ENCODE measurements around the gene SLC9A6.
A peak's percentile ranks its signal among the peaks of the same experiment; 100 is the strongest.
"Not testable (repeated sequence)": the region's sequence is repeated elsewhere in the genome, so short reads cannot be mapped to it uniquely, and the experiment has no call there.

Gene SLC9A6

DNA sequence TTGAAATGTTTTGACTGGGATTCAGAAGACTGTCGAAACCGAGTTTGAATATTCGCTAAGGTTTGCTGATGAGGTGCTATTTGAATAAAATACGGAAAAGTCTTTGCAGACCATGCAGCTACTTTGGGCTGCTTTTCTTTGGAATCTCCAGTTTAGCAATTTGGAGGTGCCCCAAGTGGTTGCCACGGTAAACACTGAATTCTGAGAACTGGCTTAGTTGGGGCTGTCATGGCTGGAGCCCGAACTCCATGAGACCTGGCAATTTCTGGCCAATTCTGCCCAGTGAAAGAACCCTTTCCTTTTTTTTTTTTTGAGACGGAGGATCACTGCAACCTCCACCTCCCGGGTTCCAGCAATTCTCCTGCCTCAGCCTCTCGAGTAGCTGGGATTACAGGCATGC lies 65.6 kb downstream of the SLC9A6 start:
- in situ Hi-C loops (cut with HindIII; ENCODE audit: low pct_ligation_motif_present, low pct_unique_long_range_greater_than_20kb, low sequenced_read_pairs); DNase-seq: not testable (repeated sequence)

DNA sequence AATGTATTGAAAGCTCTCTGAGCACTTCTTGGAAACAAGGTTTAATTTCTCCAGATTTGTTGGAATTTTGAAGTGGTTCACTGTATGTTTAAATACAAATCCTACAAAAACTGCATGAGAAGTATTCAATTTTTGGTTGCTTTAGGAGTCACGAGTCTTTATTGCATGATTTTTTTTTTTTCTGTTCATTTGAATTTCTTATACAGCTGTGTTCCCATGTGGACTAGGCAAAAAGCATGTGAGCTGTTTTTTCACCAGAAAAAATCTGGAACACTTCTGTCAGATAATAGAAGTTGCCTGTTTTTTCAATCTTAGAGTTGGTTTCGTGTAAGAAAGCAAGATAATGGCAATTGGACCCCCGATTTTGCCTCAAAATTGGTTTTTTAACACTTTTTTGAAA lies 66.4 kb downstream of the SLC9A6 start:
- in situ Hi-C loops (cut with HindIII; ENCODE audit: low pct_ligation_motif_present, low pct_unique_long_range_greater_than_20kb, low sequenced_read_pairs) = no loop called here
- DNase-seq = no peak

DNA sequence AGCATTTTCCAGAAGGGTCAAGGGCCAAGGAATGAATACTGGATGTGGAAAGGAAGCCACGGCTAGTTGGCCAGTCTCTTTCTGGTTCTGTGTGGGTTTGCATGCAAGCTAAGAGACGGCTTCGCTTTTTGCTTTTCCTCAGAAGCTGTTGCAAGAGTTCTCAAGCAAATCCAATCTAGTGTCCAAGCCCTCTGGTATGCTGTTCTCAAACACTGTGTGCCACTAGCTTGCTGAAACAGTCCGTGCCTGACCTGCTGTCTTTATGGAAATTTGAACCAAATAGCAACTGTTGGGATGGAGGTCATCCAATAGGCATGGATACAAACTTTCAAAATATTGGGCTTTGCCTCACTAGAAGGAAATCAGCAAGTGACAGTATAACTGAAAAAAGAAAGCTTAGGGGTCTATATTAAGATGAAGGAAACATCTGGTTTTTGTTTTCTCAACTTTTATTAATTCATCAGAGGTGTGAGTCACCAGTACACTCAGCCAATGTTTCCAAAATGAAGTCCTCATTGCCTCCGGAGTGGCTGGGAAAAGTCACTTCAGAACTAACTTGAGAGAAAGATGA lies 70.5 kb downstream of the SLC9A6 start:
- no peak for DNase-seq
- in situ Hi-C loops (cut with HindIII; ENCODE audit: low pct_ligation_motif_present, low pct_unique_long_range_greater_than_20kb, low sequenced_read_pairs) = no loop called here

DNA sequence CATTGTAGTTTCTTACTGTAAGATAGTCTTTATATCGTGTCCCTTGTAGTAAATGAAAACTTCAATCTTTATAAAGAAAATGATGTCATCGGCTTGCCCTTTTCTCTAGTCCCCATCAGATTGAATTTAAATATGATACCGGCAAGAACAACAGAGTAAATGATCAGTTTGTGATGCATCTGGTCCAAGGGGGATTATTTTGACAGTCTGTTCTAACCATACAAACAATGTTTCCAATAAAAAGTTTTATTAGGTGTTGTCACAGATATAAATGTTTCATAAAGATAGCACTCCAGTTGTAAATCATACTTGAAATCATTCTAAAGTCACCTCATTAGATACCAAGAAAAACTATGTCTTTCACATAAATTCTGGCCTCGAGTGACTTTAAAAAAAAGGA lies 72.3 kb downstream of the SLC9A6 start:
- in situ Hi-C loops (cut with HindIII; ENCODE audit: low pct_ligation_motif_present, low pct_unique_long_range_greater_than_20kb, low sequenced_read_pairs) = no loop called here
- DNase-seq = no peak

DNA sequence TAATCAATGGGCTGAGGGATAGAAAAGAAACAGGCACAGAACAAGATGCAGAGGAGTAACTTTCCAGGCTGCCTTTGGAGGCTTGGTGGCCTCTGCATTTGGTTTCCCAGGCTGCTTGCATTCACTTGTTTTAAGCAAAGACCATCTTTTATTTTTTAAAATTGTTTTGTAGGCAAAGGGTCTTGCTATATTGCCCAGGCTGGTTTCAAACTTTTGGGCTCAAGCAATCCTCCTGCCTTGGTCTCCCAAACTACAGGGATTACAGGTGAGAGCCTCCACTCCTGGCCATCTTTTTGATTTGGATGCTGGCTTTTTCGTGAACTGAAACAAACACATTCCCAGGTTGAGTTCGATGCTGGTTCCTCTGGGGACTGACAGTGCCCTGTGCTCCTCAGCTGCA lies 74.1 kb downstream of the SLC9A6 start:
- no peak for DNase-seq
- in situ Hi-C loops (cut with HindIII; ENCODE audit: low pct_ligation_motif_present, low pct_unique_long_range_greater_than_20kb, low sequenced_read_pairs) = no loop called here

DNA sequence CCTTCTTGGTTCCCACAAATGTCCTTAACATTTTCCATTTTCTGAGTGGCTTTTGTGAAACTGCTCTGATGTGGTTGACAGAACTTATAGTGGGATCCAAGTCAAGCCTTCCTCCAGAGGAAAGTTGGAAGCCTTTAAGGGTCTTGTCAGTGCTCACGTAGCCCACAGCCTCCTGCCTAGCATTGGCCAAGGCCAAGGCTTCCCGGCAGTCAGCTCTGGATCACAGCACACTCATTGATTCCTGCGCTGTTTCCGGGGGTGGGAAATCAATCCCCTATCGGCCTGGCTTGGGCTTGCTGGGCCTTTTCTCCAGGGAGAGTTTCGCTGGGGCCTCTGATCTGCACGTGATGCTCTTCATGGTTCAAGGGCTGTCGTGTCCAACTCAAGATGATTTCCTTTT lies 76.1 kb downstream of the SLC9A6 start:
- DNase-seq = no peak
- in situ Hi-C loops (cut with HindIII; ENCODE audit: low pct_ligation_motif_present, low pct_unique_long_range_greater_than_20kb, low sequenced_read_pairs) = no loop called here

DNA sequence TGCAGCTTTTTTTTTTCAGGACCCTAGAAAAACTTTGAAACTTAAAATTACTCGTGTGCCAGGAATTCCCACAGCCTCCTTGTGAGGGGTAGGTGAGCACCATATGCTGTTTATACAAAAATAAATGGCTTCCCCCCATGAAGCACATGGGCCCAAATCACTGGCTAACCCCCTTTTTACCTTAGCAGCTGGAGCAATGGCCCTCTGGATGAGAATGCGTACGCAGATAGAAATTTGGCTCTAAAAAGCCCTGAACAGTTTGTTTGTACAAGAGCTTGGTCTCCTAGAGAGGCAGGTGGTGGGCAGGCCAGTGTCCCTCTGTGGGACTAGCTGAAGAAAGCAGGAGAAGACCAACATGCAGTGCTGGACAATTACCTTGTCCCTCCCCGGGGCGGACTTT lies 76.5 kb downstream of the SLC9A6 start:
- no peak for DNase-seq

DNA sequence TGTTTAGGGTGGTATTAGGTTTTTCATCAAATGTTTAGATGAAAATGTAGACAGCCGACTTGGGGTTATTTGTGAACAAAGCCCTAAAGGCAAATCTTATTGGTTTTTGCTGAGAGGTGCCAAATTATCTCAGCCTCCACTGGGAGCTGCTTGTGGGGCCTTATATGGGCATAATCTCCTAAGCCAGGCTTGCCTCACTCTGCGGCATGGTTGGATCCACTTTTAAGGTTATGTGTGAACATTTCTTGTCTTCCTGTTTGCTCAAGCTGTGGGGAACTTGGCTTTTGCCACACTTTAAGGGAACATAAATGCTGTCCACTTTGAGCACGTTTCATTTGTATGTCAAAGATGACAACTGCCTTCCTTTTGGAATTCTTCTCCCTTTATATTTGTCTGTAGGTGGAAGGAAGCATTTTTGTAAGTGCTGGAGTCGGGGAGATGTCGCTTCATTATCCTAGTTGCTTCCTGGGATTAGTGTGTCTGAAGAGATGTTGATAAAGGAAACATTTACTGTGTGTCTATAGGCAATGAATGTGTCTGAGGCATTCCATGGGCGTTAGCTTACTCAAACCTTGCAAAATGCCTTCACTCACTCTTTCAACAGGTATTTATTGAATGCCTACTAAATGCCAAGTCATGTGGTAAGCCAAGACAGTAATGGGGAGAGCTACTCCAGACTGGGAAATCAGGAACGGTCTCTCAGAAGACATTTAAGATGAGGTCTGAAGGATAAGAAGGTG lies 78.3 kb downstream of the SLC9A6 start:
- no peak for DNase-seq

More for the DNA sequence above, 76.5 kb downstream of the SLC9A6 start:
- in situ Hi-C loops (cut with HindIII; ENCODE audit: low pct_ligation_motif_present, low pct_unique_long_range_greater_than_20kb, low sequenced_read_pairs) = no loop called here

DNA sequence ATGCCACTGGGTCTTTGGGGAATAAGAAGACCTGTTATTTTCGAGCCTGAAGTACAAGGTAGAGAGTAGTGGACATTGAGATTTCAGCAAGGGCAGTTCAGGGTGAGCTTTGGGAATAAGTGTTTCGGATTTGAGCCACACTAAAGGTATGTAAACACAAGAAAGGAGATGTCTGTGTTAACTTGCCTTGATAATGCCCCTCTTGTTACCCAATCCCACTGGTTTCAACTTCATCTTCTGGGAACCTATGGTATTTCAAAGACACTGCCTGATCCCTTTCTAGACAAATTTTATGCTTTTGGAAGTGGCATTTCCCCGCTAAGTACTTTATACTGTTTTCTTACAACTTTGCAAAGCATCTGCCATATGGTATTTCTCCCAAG lies 79.4 kb downstream of the SLC9A6 start:
- no peak for DNase-seq

More for the DNA sequence above, 78.3 kb downstream of the SLC9A6 start:
- in situ Hi-C loops (cut with HindIII; ENCODE audit: low pct_ligation_motif_present, low pct_unique_long_range_greater_than_20kb, low sequenced_read_pairs) = no loop called here

DNA sequence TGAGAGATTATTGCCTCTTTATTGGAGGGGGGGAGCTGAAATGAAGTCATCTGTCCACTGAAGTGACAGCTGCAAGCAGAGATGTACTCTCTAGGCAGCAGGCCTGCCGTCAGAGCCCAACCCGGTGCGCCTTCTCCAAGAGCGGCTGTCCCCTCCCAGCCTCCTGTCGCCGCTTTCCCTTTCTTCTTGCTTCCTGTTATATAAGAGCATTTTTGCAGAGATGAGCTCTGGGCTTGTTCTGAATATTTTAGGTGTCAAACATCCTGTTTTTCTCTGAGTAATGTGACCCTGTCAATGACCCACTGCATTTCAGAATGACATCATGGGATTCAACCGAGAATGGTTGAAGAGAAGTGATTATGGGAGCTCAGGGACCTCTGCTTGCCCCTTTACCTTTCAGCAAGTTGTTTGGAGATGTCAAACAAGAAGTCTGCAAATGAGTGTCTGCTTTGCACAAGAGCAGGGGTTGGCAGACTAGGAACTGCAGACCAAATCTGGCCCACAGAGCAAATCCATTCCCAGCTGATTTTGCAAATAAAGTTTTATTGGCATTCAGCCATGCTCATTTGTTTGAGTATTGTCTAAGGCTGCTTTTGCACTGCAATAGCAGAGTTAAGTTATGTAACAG lies 79.9 kb downstream of the SLC9A6 start:
- in situ Hi-C loops (cut with HindIII; ENCODE audit: low pct_ligation_motif_present, low pct_unique_long_range_greater_than_20kb, low sequenced_read_pairs) = no loop called here
- DNase-seq = peak; percentile 9

More for the DNA sequence above, 79.4 kb downstream of the SLC9A6 start:
- in situ Hi-C loops (cut with HindIII; ENCODE audit: low pct_ligation_motif_present, low pct_unique_long_range_greater_than_20kb, low sequenced_read_pairs) = no loop called here

DNA sequence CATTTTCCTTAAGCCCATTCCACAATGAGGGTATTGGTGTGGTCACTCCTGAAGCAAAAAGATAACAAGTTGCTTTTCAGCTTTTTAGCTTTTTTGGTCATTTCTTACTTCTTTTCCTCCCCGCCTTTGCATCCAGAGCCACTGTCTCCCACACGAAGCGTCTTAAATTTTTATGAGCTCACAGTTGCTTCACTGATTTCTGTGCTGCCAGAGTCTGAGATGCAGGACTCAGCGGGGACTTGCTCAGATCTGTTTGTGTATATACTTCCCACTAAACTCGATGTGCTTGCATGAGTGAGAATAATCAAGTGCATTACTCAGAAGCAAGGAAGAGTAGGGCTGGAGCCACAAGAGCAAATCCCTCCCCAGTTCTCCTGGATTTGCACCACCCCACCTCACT lies 81.9 kb downstream of the SLC9A6 start:
- in situ Hi-C loops (cut with HindIII; ENCODE audit: low pct_ligation_motif_present, low pct_unique_long_range_greater_than_20kb, low sequenced_read_pairs) = no loop called here
- no peak for DNase-seq

DNA sequence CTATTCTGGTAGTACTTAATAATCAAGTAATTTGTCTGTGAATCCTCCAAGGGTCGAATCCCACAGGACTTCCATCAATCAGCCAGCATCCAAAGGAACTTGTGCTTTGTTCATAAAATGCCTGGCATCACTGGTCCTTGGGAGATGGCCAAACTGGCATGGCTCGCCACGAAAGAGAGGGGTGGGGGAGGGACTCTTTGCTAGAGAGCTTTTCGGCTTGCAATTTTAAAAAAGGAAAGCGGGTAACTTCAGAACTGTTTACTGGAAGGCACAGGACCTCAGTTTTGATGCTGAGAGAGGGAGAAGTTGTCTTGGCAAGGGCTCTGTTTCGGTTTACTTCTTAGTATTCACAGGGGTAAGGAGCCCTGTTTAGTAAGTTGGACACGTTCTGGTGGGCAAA lies 82.7 kb downstream of the SLC9A6 start:
- DNase-seq = no peak
- in situ Hi-C loops (cut with HindIII; ENCODE audit: low pct_ligation_motif_present, low pct_unique_long_range_greater_than_20kb, low sequenced_read_pairs) = no loop called here

DNA sequence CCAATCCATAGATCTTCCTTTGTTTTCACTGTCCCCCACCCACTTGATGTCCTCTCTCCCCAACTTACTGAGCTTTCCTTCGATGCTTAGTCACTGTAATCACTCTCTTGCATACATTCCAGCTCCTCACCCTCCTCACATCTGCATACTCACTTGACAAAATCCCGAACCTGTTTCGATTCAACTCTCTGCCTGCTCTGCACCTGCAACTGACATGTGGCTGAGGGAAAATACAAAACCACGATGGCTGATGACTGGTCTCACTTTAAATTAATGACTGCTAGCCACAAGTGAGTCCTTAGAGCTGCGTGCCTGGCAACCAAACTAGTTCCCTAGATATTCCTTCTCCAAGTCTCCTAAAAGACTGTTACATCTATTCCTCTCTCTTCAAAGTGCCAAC lies 91.7 kb downstream of the SLC9A6 start:
- DNase-seq = no peak

DNA sequence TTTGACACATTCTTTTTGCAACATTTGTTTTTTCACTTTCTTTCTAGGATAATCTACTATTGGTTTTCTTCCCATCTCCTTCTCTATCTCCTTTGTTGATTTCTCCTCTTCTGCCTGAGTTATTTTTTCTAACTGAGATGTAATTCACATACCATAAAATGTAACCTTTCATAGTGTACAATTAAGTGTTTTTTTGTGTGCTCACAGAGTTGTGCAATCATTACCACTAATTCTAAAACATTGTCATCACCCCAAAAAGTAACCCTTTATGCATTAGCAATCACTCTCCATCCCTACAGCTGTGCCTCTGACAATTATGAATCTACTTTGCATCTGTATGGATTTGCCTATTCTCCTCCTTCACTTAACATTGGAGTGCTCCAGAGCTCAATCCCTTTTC lies 95.5 kb downstream of the SLC9A6 start:
- in situ Hi-C loops (cut with HindIII; ENCODE audit: low pct_ligation_motif_present, low pct_unique_long_range_greater_than_20kb, low sequenced_read_pairs) = no loop called here
- DNase-seq = no peak

More for the DNA sequence above, 91.7 kb downstream of the SLC9A6 start:
- in situ Hi-C loops (cut with HindIII; ENCODE audit: low pct_ligation_motif_present, low pct_unique_long_range_greater_than_20kb, low sequenced_read_pairs) = no loop called here

DNA sequence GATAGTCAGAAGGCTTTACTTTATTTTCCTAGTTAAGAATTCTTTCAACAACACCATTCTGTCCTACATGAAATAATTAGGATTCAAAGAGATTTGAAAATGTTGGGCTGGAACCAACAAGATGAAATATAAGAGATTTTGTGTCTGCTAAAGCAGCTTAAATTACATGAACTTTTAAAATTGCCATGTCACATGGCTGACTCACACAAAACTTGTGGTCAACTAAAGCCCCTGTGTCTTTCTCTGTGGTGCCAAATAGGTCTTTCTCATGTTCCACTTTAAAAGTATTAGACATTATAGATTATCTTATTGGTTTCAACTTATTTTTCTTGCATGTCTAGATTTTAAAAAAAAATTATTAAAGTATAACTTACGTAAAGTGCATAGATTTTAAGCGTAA lies 101.3 kb downstream of the SLC9A6 start:
- in situ Hi-C loops (cut with HindIII; ENCODE audit: low pct_ligation_motif_present, low pct_unique_long_range_greater_than_20kb, low sequenced_read_pairs) = no loop called here
- no peak for DNase-seq

DNA sequence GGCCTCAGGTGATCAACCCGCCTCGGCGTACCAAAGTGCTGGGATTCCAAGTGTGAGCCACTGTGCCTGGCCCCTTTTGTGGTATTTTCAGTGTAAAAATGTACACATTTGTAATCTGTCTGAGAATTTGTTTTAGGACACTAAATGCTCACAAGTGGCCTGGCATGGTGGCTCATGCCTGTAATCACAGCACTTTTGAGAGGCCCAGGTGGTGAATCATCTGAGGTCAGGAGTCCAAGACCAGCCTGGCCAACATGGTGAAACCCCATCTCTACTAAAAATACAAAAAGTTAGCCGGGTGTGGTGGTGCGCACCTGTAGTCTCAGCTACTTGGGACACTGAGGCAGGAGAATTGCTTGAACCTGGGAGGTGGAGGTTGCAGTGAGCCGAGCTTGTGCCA lies 106.7 kb downstream of the SLC9A6 start:
- DNase-seq; in situ Hi-C loops (cut with HindIII; ENCODE audit: low pct_ligation_motif_present, low pct_unique_long_range_greater_than_20kb, low sequenced_read_pairs): not testable (repeated sequence)

DNA sequence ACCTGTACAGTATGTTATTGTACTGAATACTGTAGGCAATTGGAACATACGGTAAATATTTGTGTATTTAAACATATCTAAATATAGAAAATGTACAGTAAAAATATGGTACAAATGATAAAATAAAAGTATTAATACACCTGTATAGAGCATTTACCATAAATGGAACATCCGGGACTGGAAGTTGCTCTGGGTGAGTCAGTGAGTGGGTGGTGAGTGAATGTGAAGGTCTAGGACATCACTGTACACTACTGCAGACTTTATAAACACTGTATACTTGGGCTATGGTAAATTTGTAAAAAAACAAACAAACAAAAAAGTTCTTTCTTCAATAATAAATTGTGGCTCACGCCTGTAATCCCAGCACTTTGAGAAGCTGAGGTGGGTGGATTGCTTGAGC lies 109.7 kb downstream of the SLC9A6 start:
- DNase-seq = no peak
- in situ Hi-C loops (cut with HindIII; ENCODE audit: low pct_ligation_motif_present, low pct_unique_long_range_greater_than_20kb, low sequenced_read_pairs) = no loop called here
